Endothelial cell of umbilical vein (primary cell): ENCODE data around the gene DNAJC30. TPM values are rescaled to one million over a fixed set of nuclear protein-coding genes. Genes with fewer than 3 reads are reported as not detected.

Experiments used
- BruUV-seq: library from RNA; stranded (reverse); fragments of 400-500 nt; replicated peaks from 2 replicates; lab custom pipeline; 2021; lab: Mats Ljungman, UMichigan
- CTCF ChIA-PET: fragments of 300-600, 350-600 bp; sonication (Branson Sonifier 250); formaldehyde crosslinking; loops from one replicate; lab custom pipeline; 2021; ENCODE audit warnings: antibody characterized with exemption, inconsistent platforms; lab: Charles Lee
- POLR2A ChIA-PET: fragments of 300-600, 350-600 bp; sonication (Branson Sonifier 250); formaldehyde crosslinking; loops from one replicate; lab custom pipeline; 2021; ENCODE audit warnings: antibody characterized with exemption, inconsistent platforms; lab: Charles Lee
- DNase-seq: peaks from one replicate; pipeline ENCODE4 v3.0.0-alpha.2; 2011; ENCODE audit warnings: low read depth, low spot score
- FAIRE-seq: peaks from 2 replicates; lab custom pipeline; 2011; peaks lifted over from hg19 to GRCh38; lab: Jason Lieb, UNC
- H2AFZ ChIP-seq: 2 replicates; pipeline ENCODE4 v1.6.0; 2012; ENCODE audit warnings: low read depth, low read length, control low read depth, inconsistent platforms
- H3K27ac ChIP-seq: 2 replicates; pipeline ENCODE4 v1.5.1; 2011; ENCODE audit warnings: low read depth, mild to moderate bottlenecking, control low read depth, low read length, moderate library complexity; ENCODE audit not compliant: insufficient read depth
- H3K27me3 ChIP-seq, 2 experiments: 2 replicates each; pipeline versions ENCODE4 v1.6.0 to v1.6.1; 2011; ENCODE audit warnings: low read length in 2 of 2, mixed read lengths in 1 of 2; ENCODE audit not compliant: control insufficient read depth in 2 of 2, insufficient read depth in 2 of 2
- H3K36me3 ChIP-seq, 2 experiments: 2 replicates in 1 of 2; 3 replicates in 1 of 2; pipeline ENCODE4 v1.5.1; 2011; ENCODE audit warnings: low read length in 2 of 2, mild to moderate bottlenecking in 1 of 2, moderate library complexity in 1 of 2; ENCODE audit not compliant: control insufficient read depth in 2 of 2, insufficient read depth in 2 of 2; ENCODE audit errors: extremely low read depth in 1 of 2
- H3K4me1 ChIP-seq: 3 replicates; pipeline ENCODE4 v1.5.1; 2011; ENCODE audit warnings: mild to moderate bottlenecking, low read length; ENCODE audit not compliant: control insufficient read depth, insufficient read depth; ENCODE audit errors: extremely low read depth
- H3K4me2 ChIP-seq: 2 replicates; pipeline ENCODE4 v1.6.1; 2011; ENCODE audit warnings: low read length, control low read depth, mixed read lengths; ENCODE audit not compliant: insufficient read depth
- H3K4me3 ChIP-seq, 3 experiments: fragments of 200-600 bp in 1 of 3; sonication (generic), shearing (Covaris generic) in 1 of 3; replicated peaks in 1 of 3; 2 replicates each; pipeline ENCODE4 v1.5.1; 2011 to 2016; ENCODE audit warnings: control low read depth in 3 of 3, low read length in 3 of 3, mild to moderate bottlenecking in 2 of 3, inconsistent platforms in 1 of 3, low read depth in 1 of 3, moderate library complexity in 1 of 3; ENCODE audit not compliant: insufficient read depth in 1 of 3
- H3K79me2 ChIP-seq: 2 replicates; pipeline ENCODE4 v1.6.0; 2012; ENCODE audit warnings: low read length, inconsistent platforms; ENCODE audit not compliant: control insufficient read depth, insufficient read depth
- H3K9ac ChIP-seq: replicated peaks from 2 replicates; pipeline ENCODE3; 2011; ENCODE audit warnings: low read length, control low read depth; ENCODE audit not compliant: insufficient read depth; ENCODE audit errors: extremely low read depth
- H3K9me1 ChIP-seq: replicated peaks from 3 replicates; pipeline ENCODE4 v1.6.0; 2011; ENCODE audit warnings: mild to moderate bottlenecking, low read length; ENCODE audit not compliant: control insufficient read depth, insufficient read depth; ENCODE audit errors: extremely low read depth
- H3K9me3 ChIP-seq: replicated peaks from 2 replicates; pipeline ENCODE4 v1.5.1; 2012; ENCODE audit warnings: low read length, inconsistent platforms; ENCODE audit not compliant: control insufficient read depth, insufficient read depth
- H4K20me1 ChIP-seq: replicated peaks from 2 replicates; pipeline ENCODE3; 2011; ENCODE audit warnings: mild to moderate bottlenecking, low read length; ENCODE audit not compliant: control insufficient read depth, insufficient read depth; ENCODE audit errors: extremely low read depth
- FOS ChIP-seq: IDR thresholded peaks from 2 replicates; pipeline ENCODE4 v1.6.1; 2011; ENCODE audit warnings: mild to moderate bottlenecking, low read length, moderate library complexity, borderline replicate concordance; ENCODE audit not compliant: insufficient read depth
- JUN ChIP-seq: IDR thresholded peaks from 2 replicates; pipeline ENCODE4 v1.6.1; 2011; ENCODE audit warnings: borderline replicate concordance, low read depth; ENCODE audit not compliant: insufficient read length, insufficient read depth
- POLR2AphosphoS5 ChIP-seq: IDR thresholded peaks from 2 replicates; pipeline ENCODE4 v1.6.1; 2012; ENCODE audit warnings: low read depth, mild to moderate bottlenecking, control low read depth, low read length, moderate library complexity; ENCODE audit not compliant: insufficient read depth
- dilution Hi-C: fragments of 300-500 bp; cut with MboI; formaldehyde crosslinking; loops from one replicate; pipeline ENCODE4 v1.15.0; 2019; ENCODE audit warnings: low sequenced_read_pairs; ENCODE audit not compliant: extremely low pct_ligation_motif_present
- intact Hi-C: fragments of 100-400 bp; cut with micrococcal nuclease; formaldehyde crosslinking; loops from one replicate; pipeline ENCODE4 v1.10.0; 2022
- polyA plus RNA-seq, 4 experiments: library from polyadenylated mRNA; depleted of rRNA in 3 of 4; stranded (reverse) in 3 of 4; unstranded in 1 of 4; fragments of >200 nt; gene quantifications; 2 replicates each; pipeline versions ENCODE4 v1.2.1 to v1.2.3, GENCODE V29; 2011 to 2012; ENCODE audit warnings: missing spikeins in 1 of 4
- total RNA-seq: library from RNA; stranded (reverse); gene quantifications from 2 replicates; pipeline ENCODE4 v1.2.3, GENCODE V29; 2021
- TF ChIP-seq, protein P1 (sequence below), 2 donors: IDR thresholded peaks; 1 replicate in 1 of 2; 2 replicates in 1 of 2; pipeline ENCODE4 v1.5.1; 2011; ENCODE audit warnings: low read length in 2 of 2, mild to moderate bottlenecking in 2 of 2, moderate library complexity in 2 of 2, control low read depth in 1 of 2, inconsistent platforms in 1 of 2, low read depth in 1 of 2; ENCODE audit not compliant: insufficient read depth in 1 of 2; ENCODE audit errors: extremely low read depth in 1 of 2

The DNAJC30 gene
- total and polyA plus RNA-seq, 2 donors (not counting 3 experiments of a cell fraction or from before 2014, with no cell fraction given): 10.6 to 11.9 TPM

DNA sequence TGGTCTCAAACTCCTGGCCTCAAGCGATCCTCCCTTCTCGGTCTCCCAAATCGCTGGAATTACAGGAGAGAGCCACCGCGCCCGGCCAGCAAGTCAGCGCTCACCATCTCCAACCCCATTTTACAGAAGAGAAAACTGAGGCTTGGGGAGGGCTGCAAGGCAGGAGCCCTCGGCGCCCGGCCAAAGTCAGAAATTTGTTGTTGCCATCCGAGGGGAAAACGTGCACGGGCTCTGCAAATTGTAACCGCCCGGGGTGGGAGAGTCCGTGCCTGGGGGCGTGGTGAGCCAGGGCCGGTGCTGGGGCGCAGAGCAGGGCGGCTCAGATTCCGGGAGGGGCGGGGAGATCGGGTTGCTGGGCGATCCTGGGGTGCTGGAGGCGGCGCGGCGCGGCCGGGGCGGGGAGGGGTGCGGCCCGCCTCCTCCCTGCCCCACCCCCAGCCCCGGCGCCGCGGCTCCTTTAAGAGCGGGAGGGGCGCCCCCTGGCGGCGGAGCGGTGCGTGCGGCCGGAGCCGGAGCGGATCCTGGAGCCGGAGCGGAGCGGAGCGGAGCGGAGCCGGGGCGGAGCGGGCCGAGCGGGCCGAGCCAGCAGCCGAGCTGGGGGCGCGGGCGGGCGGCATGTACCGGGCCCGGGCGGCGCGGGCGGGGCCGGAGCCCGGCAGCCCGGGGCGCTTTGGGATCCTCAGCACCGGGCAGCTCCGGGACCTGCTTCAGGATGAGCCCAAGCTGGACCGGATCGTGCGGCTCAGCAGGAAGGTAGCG, 15.7 kb downstream of the DNAJC30 start, which contains the start of gene VPS37D:
TSS of gene VPS37D (plus strand) at position 488 of the 759 bp plus-strand sequence. CDS start at position 616, 128 bp downstream.
- TF ChIP-seq JUN (no peak), POLR2AphosphoS5 (peak; percentile 54), FOS (no peak)
- TF ChIP-seq, protein P1, sequence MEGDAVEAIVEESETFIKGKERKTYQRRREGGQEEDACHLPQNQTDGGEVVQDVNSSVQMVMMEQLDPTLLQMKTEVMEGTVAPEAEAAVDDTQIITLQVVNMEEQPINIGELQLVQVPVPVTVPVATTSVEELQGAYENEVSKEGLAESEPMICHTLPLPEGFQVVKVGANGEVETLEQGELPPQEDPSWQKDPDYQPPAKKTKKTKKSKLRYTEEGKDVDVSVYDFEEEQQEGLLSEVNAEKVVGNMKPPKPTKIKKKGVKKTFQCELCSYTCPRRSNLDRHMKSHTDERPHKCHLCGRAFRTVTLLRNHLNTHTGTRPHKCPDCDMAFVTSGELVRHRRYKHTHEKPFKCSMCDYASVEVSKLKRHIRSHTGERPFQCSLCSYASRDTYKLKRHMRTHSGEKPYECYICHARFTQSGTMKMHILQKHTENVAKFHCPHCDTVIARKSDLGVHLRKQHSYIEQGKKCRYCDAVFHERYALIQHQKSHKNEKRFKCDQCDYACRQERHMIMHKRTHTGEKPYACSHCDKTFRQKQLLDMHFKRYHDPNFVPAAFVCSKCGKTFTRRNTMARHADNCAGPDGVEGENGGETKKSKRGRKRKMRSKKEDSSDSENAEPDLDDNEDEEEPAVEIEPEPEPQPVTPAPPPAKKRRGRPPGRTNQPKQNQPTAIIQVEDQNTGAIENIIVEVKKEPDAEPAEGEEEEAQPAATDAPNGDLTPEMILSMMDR (IDR thresholded peaks at IDR 0.05; ENCODE audit: extremely low read depth in 1 of 2, insufficient read depth in 1 of 2, low read depth in 1 of 2, low read length in 2 of 2): peak; percentile 79 to 80
- dilution Hi-C loops (no loop called here), intact Hi-C loops (loop anchor here (1.0 to 5.0 kb wide), 3 partner anchors 40 to 60 kb away; no protein-coding TSS in a partner anchor)
- peaks cover 3% of the 10 kb centered on the region for H3K4me1 ChIP-seq
- peak within 1 kb of the TSS; percentile 49 for H3K4me2 ChIP-seq
- H3K4me3 ChIP-seq: peak within 1 kb of the TSS; percentile 35 to 67 (median 56)
- no TSS peak for BruUV-seq
- peak; percentile 74 for DNase-seq
- no peaks in the 10 kb centered on the region for H3K36me3 ChIP-seq
- peak; percentile 73 for FAIRE-seq
- peak within 1 kb of the TSS; percentile 84 for H2AFZ ChIP-seq
- ChIA-PET POLR2A (no interaction called here), CTCF (interaction anchor here (0.7 to 4.8 kb wide), 18 partner anchors 9 to 183 kb away, joined by 3 to 57 read pairs (median 4); no protein-coding TSS in a partner anchor)
- peaks cover 0 to 3% of the 10 kb centered on the region in 2 experiments for H3K27me3 ChIP-seq
- no peak within 1 kb of the TSS for H3K27ac ChIP-seq
- H3K9ac ChIP-seq: peak within 1 kb of the TSS; percentile 55
- no peaks in the 10 kb centered on the region for H4K20me1 ChIP-seq
- H3K9me3 ChIP-seq: no peaks in the 10 kb centered on the region
- no peaks in the 10 kb centered on the region for H3K9me1 ChIP-seq
- H3K79me2 ChIP-seq: no peaks in the 10 kb centered on the region
